GM18861 (cell line): ENCODE data around the gene AHI1.
A peak's percentile ranks its signal among the peaks of the same experiment; 100 is the strongest.

Experiments used
- ATAC-seq: cut with Tn5 transposase; IDR thresholded peaks from one replicate; pipeline ENCODE4 v1.9.1; 2021; ENCODE audit not compliant: unreplicated experiment

The AHI1 gene

GRCh38 chr6:135304883-135305282, 192.7 kb downstream of the AHI1 start:
- no peak for ATAC-seq

GRCh38 chr6:135301304-135301703, 196.2 kb downstream of the AHI1 start:
- no peak for ATAC-seq

GRCh38 chr6:135300576-135300975, 197.0 kb downstream of the AHI1 start:
- ATAC-seq = no peak

- no peak for ATAC-seq
Observed at GRCh38 chr6:135299256-135299655, 198.3 kb downstream of the AHI1 start.

GRCh38 chr6:135298455-135298854, 199.1 kb downstream of the AHI1 start:
- ATAC-seq = no peak

GRCh38 chr6:135296715-135297114, 200.8 kb downstream of the AHI1 start:
- no peak for ATAC-seq

GRCh38 chr6:135295085-135295484, 202.5 kb downstream of the AHI1 start:
- no peak for ATAC-seq

- no peak for ATAC-seq
Observed at GRCh38 chr6:135291288-135292076, 206.1 kb downstream of the AHI1 start.

- ATAC-seq = no peak
Observed at GRCh38 chr6:135289816-135290215, 207.7 kb downstream of the AHI1 start.

- ATAC-seq = no peak
Observed at GRCh38 chr6:135286962-135287538, 210.5 kb downstream of the AHI1 start.

GRCh38 chr6:135285165-135285564, 212.4 kb downstream of the AHI1 start:
- no peak for ATAC-seq

- ATAC-seq = no peak
Observed at GRCh38 chr6:135283926-135284325, 213.6 kb downstream of the AHI1 start.

GRCh38 chr6:135282395-135282794, 215.1 kb downstream of the AHI1 start:
- ATAC-seq = no peak

GRCh38 chr6:135281964-135282363, 215.6 kb downstream of the AHI1 start:
- no peak for ATAC-seq

GRCh38 chr6:135281227-135281626, 216.3 kb downstream of the AHI1 start:
- no peak for ATAC-seq

- ATAC-seq = no peak
Observed at GRCh38 chr6:135280375-135281136, 217.0 kb downstream of the AHI1 start.

- ATAC-seq = no peak
Observed at GRCh38 chr6:135277422-135277821, 220.1 kb downstream of the AHI1 start.

GRCh38 chr6:135274561-135275293, 222.8 kb downstream of the AHI1 start:
- peak; percentile 95 for ATAC-seq

GRCh38 chr6:135271626-135272025, 225.9 kb downstream of the AHI1 start:
- no peak for ATAC-seq

- ATAC-seq = no peak
Observed at GRCh38 chr6:135270676-135271536, 226.6 kb downstream of the AHI1 start.
